Ovary (tissue), 9 donors: Measurements from ENCODE around the gene SNORC. TPM values are rescaled to one million over a fixed set of nuclear protein-coding genes. Genes with fewer than 3 reads are reported as not detected.

ENCODE experiments used
- DNase-seq, 5 donors: peaks; one replicate each; pipeline ENCODE4 v3.0.0-alpha.2; 2019 to 2020
- H3K27ac ChIP-seq, 2 donors: fragments of 200-600 bp; one replicate each; pipeline versions ENCODE4 v1.5.1 to v1.8.0; 2019 to 2022
- H3K27me3 ChIP-seq: fragments of 200-600 bp; one replicate; pipeline ENCODE4 v1.8.0; 2022
- H3K36me3 ChIP-seq: fragments of 200-600 bp; sonication (generic); one replicate; pipeline ENCODE4 v1.5.1; 2019
- H3K4me1 ChIP-seq: one replicate; pipeline ENCODE4 v1.8.1; 2013; ENCODE audit warnings: mild to moderate bottlenecking, moderate library complexity; ENCODE audit not compliant: insufficient read depth
- H3K4me3 ChIP-seq: fragments of 200-600 bp; sonication (generic); one replicate; pipeline ENCODE4 v1.5.1; 2017
- H3K9me3 ChIP-seq, 2 donors: fragments of 200-600 bp in 1 of 2; sonication (generic) in 1 of 2; one replicate each; pipeline versions ENCODE4 v1.5.1 to v1.8.1; 2013 to 2019; ENCODE audit warnings: mild to moderate bottlenecking in 1 of 2, moderate library complexity in 1 of 2
- EP300 ChIP-seq: sonication (generic); formaldehyde crosslinking; IDR thresholded peaks from one replicate; pipeline ENCODE4 v1.6.1; 2017; ENCODE audit warnings: antibody characterized with exemption
- POLR2A ChIP-seq: fragments of 450-650 bp; IDR thresholded peaks from one replicate; pipeline ENCODE4 v1.6.1; 2017; ENCODE audit warnings: antibody characterized with exemption, mild to moderate bottlenecking, moderate library complexity
- WGBS, 3 donors: extraction: QIAGEN DNeasy Blood & Tissue Kit in 1 of 3; methylation state at CpG; one replicate each; pipeline versions ENCODE4 v1.1.5 to v1.1.7; 2013 to 2017; 5-methylcytosine and 5-hydroxymethylcytosine counted together
- intact Hi-C, 4 donors: fragments of 100-400 bp; cut with DNase I; formaldehyde crosslinking; loops; one replicate each; pipeline versions ENCODE4 v1.11.0 to v1.15.1; 2022 to 2023
- polyA plus RNA-seq, 2 donors: library from polyadenylated mRNA; stranded (reverse); fragments of 200-250 nt in 1 of 2; fragments of 350-450 nt in 1 of 2; fragmentation: Illumina TruSeq in 1 of 2; extraction: RNeasy Lipid Tissue Mini Kit (QIAGEN cat#74804) in 1 of 2; gene quantifications; one replicate each; pipeline ENCODE4 v1.2.3, GENCODE V29; 2013 to 2014
- total RNA-seq, 7 donors: library from RNA; depleted of rRNA in 2 of 7; stranded (reverse); fragments of >200 nt in 2 of 7; fragmentation: NEBNext Ultra II Directional in 3 of 7; extraction: Animal tissue kit (Norgen Biotek cat#: 25700) in 3 of 7; gene quantifications; one replicate each; pipeline versions ENCODE4 v1.1.0 to v1.2.4, GENCODE V29; 2016 to 2023
- TF ChIP-seq, protein P1 (sequence below), 3 donors: fragments of 450-650 bp in 2 of 3; fragments of 200-600 bp in 1 of 3; IDR thresholded peaks; one replicate each; pipeline versions ENCODE4 v1.5.1 to v1.8.0; 2016 to 2022; ENCODE audit warnings: antibody characterized with exemption in 3 of 3, mild to moderate bottlenecking in 1 of 3
- donor health status: DM: no; HTN: no; CAD: no; lungs with moderate emphysema.
- donor health status: DM: no; HTN: no; CAD: no.
- donor health status: Bipolar disorder and iron deficiency.
- donor health status: DM: yes; HTN: yes; CAD: no.
- donor health status: DM: no; HTN: no; CAD: no.
- donor health status: DM: yes; HTN: yes; CAD: no.

The SNORC gene
- total and polyA plus RNA-seq, 9 donors = 0.10 to 2.9 (median 1.1) TPM

DNA sequence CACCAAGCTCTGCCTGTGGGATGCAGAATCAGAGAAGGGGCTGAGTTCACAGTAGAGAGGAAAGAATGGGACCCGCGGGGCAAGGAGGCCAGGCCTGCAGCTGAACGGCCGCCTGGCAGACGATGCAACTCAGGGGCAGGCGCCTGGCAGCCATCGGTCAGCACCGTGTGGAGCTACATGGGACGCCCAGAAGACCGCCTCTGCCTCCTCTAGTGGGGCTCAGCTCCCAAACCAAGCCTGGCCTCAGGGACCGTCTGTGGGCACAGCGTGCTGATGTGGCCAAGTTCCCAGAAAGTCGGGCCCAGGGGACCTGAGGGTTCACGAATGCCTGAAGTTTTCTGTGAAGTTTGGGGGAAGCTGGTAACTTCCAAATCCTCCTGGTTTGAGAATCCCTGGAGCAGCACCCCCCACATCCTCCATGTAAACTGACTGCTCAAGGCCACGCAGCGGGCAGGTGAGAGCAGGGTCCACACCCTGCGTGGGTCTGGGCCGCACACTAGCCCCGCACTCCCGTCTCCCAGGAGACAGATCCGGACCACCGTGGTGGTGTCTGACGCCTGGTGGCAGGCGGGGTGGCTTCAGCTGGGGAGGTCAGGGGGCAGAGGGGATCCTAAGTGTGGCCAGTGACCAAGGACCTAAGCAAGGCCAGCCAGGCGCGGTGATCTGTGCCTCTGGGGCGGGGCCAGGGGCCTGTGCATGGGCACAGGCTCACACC is 14.6 kb downstream of the SNORC start:
- WGBS, 3 donors = 70 to 81% (median 80%) methylated on average over 26 to 27 of the region's 27 CpGs
- Histone ChIP-seq H3K4me1 (no peaks in the 10 kb centered on the region), H3K9me3 (no peaks in the 10 kb centered on the region), H3K4me3 (no peak overlapping the region), H3K36me3 (no peaks in the 10 kb centered on the region), H3K27me3 (no peaks in the 10 kb centered on the region), H3K27ac (no peak overlapping the region)
- peak in 2 of 5 donors; percentile 4 to 6 for DNase-seq
- intact Hi-C loops = no loop called here
- no peak for TF ChIP-seq EP300
- TF ChIP-seq, protein P1, sequence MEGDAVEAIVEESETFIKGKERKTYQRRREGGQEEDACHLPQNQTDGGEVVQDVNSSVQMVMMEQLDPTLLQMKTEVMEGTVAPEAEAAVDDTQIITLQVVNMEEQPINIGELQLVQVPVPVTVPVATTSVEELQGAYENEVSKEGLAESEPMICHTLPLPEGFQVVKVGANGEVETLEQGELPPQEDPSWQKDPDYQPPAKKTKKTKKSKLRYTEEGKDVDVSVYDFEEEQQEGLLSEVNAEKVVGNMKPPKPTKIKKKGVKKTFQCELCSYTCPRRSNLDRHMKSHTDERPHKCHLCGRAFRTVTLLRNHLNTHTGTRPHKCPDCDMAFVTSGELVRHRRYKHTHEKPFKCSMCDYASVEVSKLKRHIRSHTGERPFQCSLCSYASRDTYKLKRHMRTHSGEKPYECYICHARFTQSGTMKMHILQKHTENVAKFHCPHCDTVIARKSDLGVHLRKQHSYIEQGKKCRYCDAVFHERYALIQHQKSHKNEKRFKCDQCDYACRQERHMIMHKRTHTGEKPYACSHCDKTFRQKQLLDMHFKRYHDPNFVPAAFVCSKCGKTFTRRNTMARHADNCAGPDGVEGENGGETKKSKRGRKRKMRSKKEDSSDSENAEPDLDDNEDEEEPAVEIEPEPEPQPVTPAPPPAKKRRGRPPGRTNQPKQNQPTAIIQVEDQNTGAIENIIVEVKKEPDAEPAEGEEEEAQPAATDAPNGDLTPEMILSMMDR (IDR thresholded peaks at IDR 0.05) = no peak

DNA sequence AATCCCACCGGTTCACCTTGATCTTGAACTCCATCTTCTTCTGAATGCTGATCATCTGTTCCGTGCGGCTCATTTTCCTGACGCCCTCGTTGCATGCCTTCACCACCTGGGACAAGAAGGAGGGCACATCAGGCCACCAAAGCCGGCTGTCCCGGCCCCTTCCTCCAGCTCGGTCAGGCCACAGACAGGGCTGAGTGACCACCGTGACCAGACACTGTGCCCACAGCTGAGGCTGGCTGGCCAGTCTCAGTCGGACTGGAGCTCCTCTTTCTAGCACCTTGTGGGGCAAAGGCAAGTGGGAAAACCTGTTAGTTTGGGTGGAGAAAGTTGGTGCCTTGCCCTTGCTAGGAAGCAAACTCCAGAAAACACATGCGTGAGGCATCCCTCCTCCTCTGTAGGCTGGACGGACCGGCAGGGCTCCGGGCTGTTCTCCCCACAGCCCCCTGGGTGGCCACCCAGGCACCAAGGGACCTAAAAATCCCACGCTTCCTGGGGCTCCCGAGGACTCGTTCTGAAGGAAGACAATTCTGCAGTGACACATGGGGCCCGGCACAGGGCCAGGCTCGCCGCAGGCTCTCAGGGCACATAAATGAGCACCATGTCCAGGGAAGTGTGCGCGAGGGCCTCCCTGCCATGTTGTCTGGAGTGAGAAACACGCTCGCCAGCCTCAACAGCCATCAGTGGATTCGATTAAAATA is 15.3 kb downstream of the SNORC start:
- H3K4me3 ChIP-seq = no peak overlapping the region
- no peaks in the 10 kb centered on the region for H3K9me3 ChIP-seq
- WGBS, 3 donors = 74 to 77% (median 76%) methylated on average over 25 of the region's 25 CpGs
- no peaks in the 10 kb centered on the region for H3K27me3 ChIP-seq
- H3K4me1 ChIP-seq = no peaks in the 10 kb centered on the region
- DNase-seq = peak in 1 of 5 donors; percentile 3
- TF ChIP-seq, protein P1 (IDR thresholded peaks at IDR 0.05) = no peak
- TF ChIP-seq EP300 = no peak
- no peak for TF ChIP-seq POLR2A
- H3K27ac ChIP-seq = no peak overlapping the region
- intact Hi-C loops = no loop called here
- H3K36me3 ChIP-seq = no peaks in the 10 kb centered on the region

DNA sequence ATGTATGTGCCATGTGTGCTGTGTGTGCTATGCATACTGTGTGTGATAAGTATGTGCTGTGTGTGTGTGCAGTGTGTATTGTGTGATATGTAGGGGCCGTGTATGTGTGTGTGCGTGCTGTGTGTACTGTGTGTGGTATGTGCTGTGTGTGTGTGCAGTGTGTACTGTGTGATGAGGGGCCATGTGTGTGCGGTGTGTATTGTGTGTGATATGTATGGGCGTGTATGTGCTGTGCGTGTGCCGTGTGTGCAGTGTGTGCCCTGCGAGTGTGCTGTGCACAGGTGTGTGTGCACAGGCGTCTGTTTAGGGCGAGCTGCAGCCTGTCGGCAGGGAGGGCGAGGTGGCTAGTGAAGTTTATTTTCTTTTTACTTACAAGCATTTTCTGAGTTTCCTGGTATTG is 16.1 kb downstream of the SNORC start:
- TF ChIP-seq, protein P1 (IDR thresholded peaks at IDR 0.05) = no peak
- TF ChIP-seq EP300 (no peak), POLR2A (no peak)
- Histone ChIP-seq H3K4me3 (no peak overlapping the region), H3K36me3 (no peaks in the 10 kb centered on the region), H3K9me3 (no peaks in the 10 kb centered on the region), H3K27ac (no peak overlapping the region), H3K4me1 (peaks cover 5% of the 10 kb centered on the region), H3K27me3 (no peaks in the 10 kb centered on the region)
- 80 to 89% (median 81%) methylated on average over 11 of the region's 11 CpGs for WGBS, 3 donors
- intact Hi-C loops = no loop called here
- DNase-seq = no peak

DNA sequence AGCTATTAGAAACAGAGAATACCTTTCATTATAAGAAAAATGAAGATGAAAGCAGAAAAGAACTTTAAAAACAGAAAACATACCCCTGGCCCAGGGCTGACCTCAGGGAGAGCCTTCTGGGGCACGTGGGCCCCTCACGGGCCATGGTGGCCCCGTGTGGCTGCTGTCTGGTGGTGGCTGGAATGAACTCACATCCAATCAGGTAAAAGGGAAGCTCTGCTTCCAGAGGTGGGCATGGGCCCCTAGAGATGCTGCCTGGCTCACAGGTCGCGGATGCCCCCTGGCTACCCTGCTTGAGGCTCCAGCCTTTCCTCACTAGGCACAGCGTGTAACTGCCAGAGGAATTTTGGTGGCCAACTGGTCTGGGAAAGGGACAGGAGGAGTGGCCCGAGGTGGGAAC is 16.6 kb downstream of the SNORC start:
- WGBS, 3 donors = 70 to 78% (median 73%) methylated on average over 7 of the region's 7 CpGs
- Histone ChIP-seq H3K36me3 (no peaks in the 10 kb centered on the region), H3K4me1 (peaks cover 7% of the 10 kb centered on the region), H3K9me3 (no peaks in the 10 kb centered on the region), H3K27ac (no peak overlapping the region), H3K4me3 (no peak overlapping the region), H3K27me3 (no peaks in the 10 kb centered on the region)
- TF ChIP-seq POLR2A = no peak
- intact Hi-C loops = no loop called here
- DNase-seq = peak in 1 of 5 donors; percentile 1
